OCI-LY3 (cell line): ENCODE measurements around the gene FAU.

Experiments used
- CTCF ChIP-seq: fragments of 200-600, 300-600 bp; sonication (generic); IDR thresholded peaks from 2 replicates; pipeline ENCODE4 v1.5.1; 2014; ENCODE audit warnings: antibody characterized with exemption, low read length, low read depth
- EZH2phosphoT487 ChIP-seq: fragments of 200-600 bp; shearing (Covaris generic); IDR thresholded peaks from 2 replicates; pipeline ENCODE4 v1.6.1; 2018; ENCODE audit warnings: antibody characterized with exemption, mixed run types, low read depth

- TF ChIP-seq CTCF (no peak), EZH2phosphoT487 (no peak)
Measured at GRCh38 chr11:65086809-65087208, 35.1 kb downstream of the FAU start.
